ENCODE data around the gene DPP6.

Gene DPP6

DNA sequence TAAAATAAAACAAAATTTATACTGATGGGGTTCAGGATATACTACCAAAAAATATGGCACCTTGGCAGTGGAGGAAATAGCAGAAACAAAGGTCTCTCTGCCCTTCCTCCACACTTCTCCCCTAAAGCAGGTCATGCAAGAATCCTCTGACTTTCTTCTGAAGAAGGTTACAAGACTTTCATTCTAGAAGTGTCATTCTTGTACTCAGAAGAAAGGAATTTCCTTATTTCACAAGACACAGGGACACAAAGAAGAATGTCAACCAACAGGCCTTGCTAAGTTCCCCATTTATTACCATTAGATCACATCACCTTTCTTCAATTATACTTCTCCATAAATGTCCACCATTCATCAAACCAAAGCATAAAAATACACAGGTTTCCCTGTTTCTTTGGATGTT is 480.6 kb downstream of the DPP6 start:
- Histone ChIP-seq H3K27ac (ENCODE audit: poor library complexity, severe bottlenecking) (no peak overlapping the region), H3K36me3 (ENCODE audit: low read depth) (no peaks in the 10 kb centered on the region), H3K27me3 (ENCODE audit: insufficient read depth, poor library complexity, severe bottlenecking) (no peaks in the 10 kb centered on the region), H3K9me3 (ENCODE audit: severe bottlenecking) (peaks cover 7% of the 10 kb centered on the region), H3K4me3 (ENCODE audit: severe bottlenecking) (no peak overlapping the region), H3K4me1 (ENCODE audit: insufficient read depth, poor library complexity, severe bottlenecking) (no peaks in the 10 kb centered on the region)
- TF ChIP-seq, protein P1, sequence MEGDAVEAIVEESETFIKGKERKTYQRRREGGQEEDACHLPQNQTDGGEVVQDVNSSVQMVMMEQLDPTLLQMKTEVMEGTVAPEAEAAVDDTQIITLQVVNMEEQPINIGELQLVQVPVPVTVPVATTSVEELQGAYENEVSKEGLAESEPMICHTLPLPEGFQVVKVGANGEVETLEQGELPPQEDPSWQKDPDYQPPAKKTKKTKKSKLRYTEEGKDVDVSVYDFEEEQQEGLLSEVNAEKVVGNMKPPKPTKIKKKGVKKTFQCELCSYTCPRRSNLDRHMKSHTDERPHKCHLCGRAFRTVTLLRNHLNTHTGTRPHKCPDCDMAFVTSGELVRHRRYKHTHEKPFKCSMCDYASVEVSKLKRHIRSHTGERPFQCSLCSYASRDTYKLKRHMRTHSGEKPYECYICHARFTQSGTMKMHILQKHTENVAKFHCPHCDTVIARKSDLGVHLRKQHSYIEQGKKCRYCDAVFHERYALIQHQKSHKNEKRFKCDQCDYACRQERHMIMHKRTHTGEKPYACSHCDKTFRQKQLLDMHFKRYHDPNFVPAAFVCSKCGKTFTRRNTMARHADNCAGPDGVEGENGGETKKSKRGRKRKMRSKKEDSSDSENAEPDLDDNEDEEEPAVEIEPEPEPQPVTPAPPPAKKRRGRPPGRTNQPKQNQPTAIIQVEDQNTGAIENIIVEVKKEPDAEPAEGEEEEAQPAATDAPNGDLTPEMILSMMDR (IDR thresholded peaks at IDR 0.05; ENCODE audit: poor library complexity, severe bottlenecking), result no peak
- DNase-seq (ENCODE audit: low spot score) (no peak), ATAC-seq (ENCODE audit: low read depth) (no peak)

GRCh38 chr7:154540596-154540995 is 488.4 kb downstream of the DPP6 start:
- no peak for ATAC-seq (ENCODE audit: low read depth)
- no peaks in the 10 kb centered on the region for H3K4me1 ChIP-seq (ENCODE audit: insufficient read depth, poor library complexity, severe bottlenecking)

DNA sequence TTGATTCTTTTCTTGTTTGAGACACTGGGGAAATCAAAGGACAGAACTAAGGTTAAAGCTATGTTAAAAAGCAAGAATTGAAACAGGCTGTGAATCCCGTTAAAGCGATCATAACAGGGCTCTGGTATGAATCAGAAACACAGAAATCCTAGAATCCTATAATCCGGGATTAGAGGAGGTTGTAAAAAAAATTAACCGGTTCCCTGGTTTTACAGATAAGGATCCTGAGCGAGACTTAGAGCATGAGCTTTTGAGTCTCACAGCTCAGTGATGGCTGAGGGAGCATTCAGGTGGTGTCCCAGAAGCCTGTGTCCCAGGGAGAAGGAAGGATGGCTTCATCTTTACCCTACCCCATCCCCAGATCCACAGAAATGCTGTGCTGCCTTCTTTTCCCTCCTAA is 489.4 kb downstream of the DPP6 start:
- TF ChIP-seq, protein P1 (IDR thresholded peaks at IDR 0.05; ENCODE audit: poor library complexity, severe bottlenecking), result no peak
- no peaks in the 10 kb centered on the region for H3K27me3 ChIP-seq (ENCODE audit: insufficient read depth, poor library complexity, severe bottlenecking)
- H3K4me3 ChIP-seq (ENCODE audit: severe bottlenecking), result no peak overlapping the region
- ATAC-seq (ENCODE audit: low read depth), result no peak
- H3K4me1 ChIP-seq (ENCODE audit: insufficient read depth, poor library complexity, severe bottlenecking), result no peaks in the 10 kb centered on the region
- no peak for DNase-seq (ENCODE audit: low spot score)
- no peaks in the 10 kb centered on the region for H3K9me3 ChIP-seq (ENCODE audit: severe bottlenecking)
- H3K36me3 ChIP-seq (ENCODE audit: low read depth), result no peaks in the 10 kb centered on the region
- H3K27ac ChIP-seq (ENCODE audit: poor library complexity, severe bottlenecking), result no peak overlapping the region

More at GRCh38 chr7:154540596-154540995, 488.4 kb downstream of the DPP6 start:
- TF ChIP-seq, protein P1 (IDR thresholded peaks at IDR 0.05; ENCODE audit: poor library complexity, severe bottlenecking), result no peak
- Histone ChIP-seq H3K36me3 (ENCODE audit: low read depth) (no peaks in the 10 kb centered on the region), H3K9me3 (ENCODE audit: severe bottlenecking) (peaks cover 2% of the 10 kb centered on the region), H3K27ac (ENCODE audit: poor library complexity, severe bottlenecking) (no peak overlapping the region), H3K4me3 (ENCODE audit: severe bottlenecking) (no peak overlapping the region), H3K27me3 (ENCODE audit: insufficient read depth, poor library complexity, severe bottlenecking) (no peaks in the 10 kb centered on the region)
- DNase-seq (ENCODE audit: low spot score), result no peak

DNA sequence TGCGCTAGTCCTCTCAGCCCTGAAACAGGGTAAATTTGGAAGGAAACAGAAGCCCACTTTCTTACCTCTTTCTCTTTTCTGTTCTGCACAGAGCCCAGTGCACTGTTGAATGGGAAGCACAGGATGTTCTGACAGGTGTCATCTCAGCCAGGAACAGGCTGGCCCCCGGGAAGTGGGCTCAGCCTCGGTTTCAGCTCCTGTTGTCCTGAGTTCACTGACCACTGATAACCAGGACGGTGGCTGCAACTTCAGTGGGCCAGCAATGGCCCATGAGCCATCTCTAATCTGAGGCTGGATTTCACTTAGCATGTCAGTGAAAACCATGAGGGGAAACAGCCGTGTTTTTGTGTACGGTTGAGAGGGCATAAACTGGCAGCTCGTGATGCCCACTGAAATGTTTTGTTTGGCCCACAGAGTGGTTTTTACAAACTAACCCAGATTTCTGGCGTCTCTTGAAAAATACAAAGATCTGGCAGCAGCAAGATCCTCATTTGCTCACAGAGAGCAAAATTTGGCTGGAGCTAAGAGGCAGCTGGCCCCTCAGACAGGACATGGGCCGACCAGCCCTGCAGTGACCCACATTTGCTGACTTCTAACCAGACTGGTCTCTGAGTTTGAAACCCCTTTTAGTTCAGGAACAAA is 494.9 kb downstream of the DPP6 start:
- no peaks in the 10 kb centered on the region for H3K4me1 ChIP-seq (ENCODE audit: insufficient read depth, poor library complexity, severe bottlenecking)
- H3K4me3 ChIP-seq (ENCODE audit: severe bottlenecking), result no peak overlapping the region
- DNase-seq (ENCODE audit: low spot score) (no peak), ATAC-seq (ENCODE audit: low read depth) (no peak)
- TF ChIP-seq, protein P1 (IDR thresholded peaks at IDR 0.05; ENCODE audit: poor library complexity, severe bottlenecking), result no peak
- no peaks in the 10 kb centered on the region for H3K9me3 ChIP-seq (ENCODE audit: severe bottlenecking)
- no peak overlapping the region for H3K27ac ChIP-seq (ENCODE audit: poor library complexity, severe bottlenecking)
- no peaks in the 10 kb centered on the region for H3K36me3 ChIP-seq (ENCODE audit: low read depth)
- no peaks in the 10 kb centered on the region for H3K27me3 ChIP-seq (ENCODE audit: insufficient read depth, poor library complexity, severe bottlenecking)

DNA sequence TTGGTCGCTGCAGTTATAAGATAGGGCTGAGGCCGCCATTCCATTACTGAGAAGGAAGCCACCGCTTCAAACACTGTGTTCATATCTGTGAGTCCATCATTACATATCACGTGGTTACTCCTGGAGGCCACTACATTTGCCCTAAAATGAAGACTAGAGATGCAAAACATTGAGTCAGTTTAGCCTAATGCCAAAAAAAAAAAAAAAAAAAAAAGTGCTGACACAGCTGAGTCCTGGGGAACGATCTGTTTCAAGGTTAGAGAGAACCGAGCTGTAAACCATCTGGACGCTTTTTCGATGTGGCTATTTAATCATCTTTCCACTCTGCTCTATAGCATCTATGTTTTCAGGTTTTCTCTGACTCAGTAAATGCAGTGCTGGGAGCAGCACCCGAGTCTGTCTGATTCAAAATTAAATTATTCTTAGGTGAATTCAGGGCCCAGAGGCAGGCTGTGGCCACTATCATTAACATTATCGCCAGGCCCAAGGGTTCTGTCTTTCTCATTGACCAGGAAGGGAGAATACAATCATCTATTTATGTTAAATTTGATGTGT is 501.6 kb downstream of the DPP6 start:
- no peak overlapping the region for H3K4me3 ChIP-seq (ENCODE audit: severe bottlenecking)
- ATAC-seq (ENCODE audit: low read depth), result no peak
- no peaks in the 10 kb centered on the region for H3K36me3 ChIP-seq (ENCODE audit: low read depth)
- H3K27me3 ChIP-seq (ENCODE audit: insufficient read depth, poor library complexity, severe bottlenecking), result no peaks in the 10 kb centered on the region
- no peak for DNase-seq (ENCODE audit: low spot score)
- no peak overlapping the region for H3K27ac ChIP-seq (ENCODE audit: poor library complexity, severe bottlenecking)
- no peaks in the 10 kb centered on the region for H3K4me1 ChIP-seq (ENCODE audit: insufficient read depth, poor library complexity, severe bottlenecking)
- H3K9me3 ChIP-seq (ENCODE audit: severe bottlenecking), result peaks cover 3% of the 10 kb centered on the region
- TF ChIP-seq, protein P1 (IDR thresholded peaks at IDR 0.05; ENCODE audit: poor library complexity, severe bottlenecking), result no peak

Data from RWPE2 (cell line).